ENCODE results near the gene CLCF1.

Gene CLCF1

DNA sequence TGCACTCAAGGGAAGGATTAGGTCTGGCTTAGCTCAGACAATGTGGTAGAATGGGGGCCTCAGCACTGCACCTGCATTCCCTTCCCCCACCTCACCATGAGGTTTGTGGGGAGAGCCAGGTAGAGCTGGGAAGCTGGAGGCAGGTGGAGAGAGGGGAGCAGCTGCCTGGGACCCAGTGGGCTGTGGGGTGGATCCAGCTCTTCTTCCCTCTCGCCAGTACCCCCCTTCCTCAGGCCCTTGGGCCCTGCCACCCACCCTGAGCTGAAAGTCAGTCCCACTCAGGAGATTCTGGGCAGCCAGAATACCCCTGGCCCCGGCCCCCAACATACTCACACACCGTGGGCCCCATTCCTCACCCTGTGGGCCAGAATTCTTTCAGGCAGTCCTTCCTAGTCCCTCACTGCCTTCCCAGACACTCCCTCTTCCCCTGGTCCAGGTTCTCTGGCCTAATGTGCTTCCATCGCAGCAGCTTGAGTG is 17.0 kb downstream of the CLCF1 start:
- DNase-seq = no peak

DNA sequence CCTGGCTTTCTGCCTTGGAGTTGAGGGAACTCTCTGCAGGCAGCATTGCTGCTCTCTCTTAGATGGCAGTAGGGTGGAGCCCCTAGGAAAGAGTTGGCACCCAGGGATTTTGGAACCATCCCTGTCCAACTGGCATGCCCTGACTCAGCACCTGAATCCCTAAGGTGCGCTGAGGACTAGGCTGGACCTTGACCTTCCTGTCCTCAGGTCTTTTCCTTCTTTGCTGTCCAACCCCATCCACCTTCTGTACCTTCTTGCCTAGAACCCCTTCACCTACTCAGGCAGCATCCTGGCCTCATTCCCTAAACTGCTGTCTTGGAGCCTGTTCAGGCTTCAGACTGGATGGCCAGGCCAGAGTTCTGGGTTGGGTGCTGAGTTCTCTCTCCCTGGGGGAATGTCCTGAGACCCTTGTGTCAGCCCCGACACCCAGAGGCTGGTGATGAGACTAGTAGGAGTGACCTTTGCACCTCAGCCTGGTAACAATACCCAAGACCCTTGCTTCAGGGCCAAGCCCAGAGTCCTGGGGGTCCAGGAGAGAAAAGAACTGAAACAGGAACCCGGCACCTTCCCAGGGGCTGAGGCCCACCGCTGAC is 17.5 kb downstream of the CLCF1 start:
- DNase-seq = no peak

DNA sequence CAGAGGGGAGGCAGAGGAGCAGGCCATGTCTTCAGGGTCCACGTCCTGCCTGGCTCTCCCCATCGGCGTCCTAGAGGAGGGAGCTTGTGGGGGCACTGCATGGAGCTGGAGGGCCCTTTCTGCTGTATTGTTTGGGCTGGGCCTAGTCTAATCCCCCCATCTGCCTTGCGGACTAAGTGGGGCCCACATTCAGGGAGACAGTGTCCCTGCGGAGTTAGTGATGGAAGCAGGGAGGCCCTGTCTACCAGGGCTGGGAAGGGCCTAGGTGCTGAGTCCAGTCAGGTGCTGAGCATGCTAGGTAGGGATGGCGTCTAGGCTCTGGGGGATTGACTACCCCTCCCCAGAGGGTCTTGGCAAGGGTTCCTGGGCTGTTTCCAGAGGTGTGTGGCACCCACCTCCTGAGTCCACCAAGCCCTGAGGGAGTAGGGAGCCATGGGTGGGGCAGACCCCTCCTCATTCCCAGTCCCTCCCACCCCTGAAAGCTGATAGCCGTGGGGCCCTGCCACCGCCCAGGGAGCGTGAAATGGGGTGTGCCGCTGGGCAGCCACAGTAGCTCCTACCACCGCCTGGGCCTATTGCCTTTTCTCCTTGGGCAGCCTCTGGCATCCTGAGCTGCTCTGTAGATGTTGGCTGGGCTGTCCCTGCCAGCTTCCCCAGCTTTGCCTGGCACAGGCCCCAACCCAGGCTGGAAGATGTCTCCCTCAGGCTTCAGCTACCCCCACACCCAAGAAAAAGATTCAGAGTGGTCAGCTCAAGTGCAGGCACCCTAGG is 18.2 kb downstream of the CLCF1 start:
- no peak for DNase-seq

DNA sequence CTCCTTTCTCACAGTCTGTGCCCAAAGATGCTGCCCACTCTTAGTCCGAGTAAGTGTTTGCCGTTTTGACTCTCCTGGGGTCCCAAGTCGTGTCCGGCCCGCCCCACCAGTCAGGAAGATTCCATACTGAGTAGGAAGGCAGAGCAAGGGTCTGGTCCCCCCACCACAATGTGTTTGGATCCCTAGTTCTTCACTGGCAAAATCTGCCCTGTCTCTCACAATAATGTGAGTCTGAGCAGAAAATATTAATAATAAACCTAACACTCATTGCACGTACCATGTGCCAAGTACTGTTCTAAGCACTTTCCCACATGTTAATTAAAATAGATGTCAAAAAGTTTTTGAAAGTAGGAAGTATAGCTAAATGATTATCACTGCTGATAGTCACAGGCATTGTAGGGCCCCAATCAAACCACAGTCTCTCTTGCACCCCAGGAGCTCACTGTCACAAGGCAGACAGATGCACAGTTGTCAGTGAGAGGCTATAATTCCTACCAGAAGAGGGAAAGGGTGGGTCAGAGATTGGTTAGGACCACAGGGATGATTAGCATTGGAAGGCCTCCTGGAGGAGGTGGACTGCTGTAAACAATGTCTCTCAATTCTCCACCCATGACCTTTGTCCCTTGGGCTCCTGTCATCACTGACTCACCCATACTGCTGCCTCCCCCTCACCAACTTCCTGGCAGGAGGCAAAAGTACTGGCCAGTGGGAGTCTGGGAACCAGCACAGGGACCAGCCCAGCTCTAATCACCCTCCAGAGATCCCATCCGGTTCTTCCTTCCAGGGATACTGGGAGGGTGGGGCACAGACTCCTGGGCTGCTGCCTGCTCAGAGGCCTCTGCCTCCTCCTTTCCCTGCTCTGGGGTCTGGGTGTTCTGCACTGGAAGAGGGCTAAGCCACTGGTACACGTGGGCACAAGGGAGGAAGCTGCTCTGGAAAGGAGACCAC is 19.0 kb downstream of the CLCF1 start:
- DNase-seq = no peak

DNA sequence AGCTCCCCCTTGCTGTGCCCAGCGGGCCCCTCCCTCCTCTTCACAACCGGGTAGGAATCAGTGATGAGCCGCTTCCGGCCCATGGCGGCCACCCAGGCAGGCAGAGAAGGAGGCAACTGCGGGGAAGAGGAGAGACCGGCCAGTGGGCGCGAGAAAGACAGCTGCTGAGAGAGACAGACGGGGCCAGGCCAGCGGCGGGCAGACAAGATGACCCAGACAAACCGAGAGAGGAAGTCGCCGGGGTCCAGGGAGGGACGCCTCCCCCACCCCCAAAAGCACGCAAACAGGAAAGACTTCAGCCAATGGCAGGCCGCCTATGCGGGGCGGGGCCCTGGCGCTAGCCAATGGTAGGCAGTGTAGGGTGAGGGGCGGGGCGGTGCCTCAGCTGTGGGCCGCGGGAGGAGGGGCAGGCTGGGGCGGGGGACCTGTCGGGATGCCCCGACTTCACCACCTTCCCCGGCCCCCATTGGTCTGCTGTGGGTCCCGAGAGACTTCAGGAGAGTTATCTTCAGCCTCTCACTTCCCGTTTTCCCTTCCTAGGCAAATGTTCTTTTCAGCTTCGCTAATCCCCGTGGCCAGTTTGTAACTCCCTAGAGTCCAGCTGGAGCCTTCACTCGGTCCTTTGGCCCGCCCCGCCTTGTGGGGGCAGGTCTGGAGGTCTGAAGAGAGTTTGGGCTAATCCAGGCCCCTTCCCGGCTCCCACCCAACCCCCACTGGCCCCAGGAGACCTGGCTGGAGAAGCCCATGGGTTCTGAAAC is 19.9 kb downstream of the CLCF1 start, which contains the start of gene POLD4:
Gene POLD4, minus strand, starts transcription at position 230 of the 758 bp plus-strand sequence. Its CDS starts 147 bp downstream, at position 83.
- DNase-seq = peak; percentile 93

DNA sequence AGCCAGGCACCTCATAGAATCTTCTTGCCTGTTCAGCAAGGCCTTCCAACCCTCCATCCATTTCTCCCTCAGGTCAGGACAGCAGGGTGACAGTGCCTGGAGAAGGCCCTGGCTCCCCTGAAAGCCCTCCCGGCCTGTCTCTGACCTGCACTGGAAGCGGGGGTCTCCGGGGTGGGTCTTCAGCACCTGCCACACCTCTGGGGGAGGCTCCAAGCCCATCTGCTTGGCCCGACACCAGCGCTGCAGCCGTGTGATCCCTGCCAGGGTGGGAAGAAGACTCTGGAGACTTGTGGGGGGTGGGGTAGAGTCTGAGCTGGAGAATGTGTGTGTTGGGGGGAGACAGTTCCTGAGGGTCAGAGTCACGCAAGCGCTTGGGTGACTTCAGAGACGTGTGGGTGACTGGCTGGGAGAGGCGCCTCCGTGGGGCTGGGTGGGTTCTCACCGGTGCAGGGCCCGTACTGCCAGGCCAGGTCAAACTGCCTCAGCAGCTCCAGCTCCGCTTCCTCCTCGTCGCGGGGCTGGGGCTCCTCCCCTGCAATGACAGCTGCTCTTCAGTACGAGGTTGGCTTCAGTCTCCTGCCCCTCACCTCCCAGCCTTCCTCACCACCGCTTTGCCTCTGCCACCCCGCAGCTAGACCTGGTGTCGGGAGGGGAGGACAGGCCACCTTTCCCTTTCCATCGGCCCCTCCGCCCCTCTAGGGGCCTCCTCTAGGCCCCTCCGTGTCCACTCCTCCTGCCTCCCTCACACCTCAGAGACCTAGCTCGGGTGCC is 20.7 kb downstream of the CLCF1 start:
- DNase-seq = no peak

DNA sequence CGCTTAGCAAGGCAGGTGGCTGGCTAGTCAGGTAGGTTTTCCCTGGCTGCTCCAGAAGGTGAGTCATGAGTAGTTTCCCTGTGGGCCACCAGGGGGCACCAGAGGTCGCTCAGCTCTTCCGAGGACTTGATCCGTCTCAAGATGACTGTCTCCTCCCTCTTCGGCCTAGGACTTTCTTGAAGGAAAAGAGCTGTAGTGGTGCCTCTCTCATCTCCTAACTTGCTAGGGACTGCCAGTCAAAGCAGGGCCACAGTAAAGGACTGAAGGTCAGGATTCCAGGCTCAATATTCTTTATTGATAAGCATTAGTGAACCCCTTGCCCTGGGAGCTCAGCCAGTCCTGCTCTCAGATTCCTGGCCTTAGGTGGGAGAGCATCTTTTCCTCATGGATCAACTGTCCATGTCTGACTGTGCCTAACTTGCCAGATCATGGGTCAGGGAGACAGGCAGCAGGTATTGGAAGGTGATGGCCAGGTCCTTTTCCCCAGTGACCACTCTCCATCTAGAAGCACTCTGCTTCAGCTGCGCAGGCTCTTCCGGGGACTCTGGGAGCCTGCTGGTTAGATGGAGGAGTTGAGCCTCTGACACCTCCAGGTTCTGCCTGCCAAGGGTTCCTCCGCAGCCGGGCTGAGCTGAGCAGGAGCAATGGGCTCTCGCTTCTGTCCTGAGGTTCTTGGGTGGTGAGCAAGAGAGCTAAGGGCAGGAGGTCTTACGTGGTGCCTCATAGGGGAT is 22.0 kb downstream of the CLCF1 start:
- DNase-seq = peak; percentile 50

DNA sequence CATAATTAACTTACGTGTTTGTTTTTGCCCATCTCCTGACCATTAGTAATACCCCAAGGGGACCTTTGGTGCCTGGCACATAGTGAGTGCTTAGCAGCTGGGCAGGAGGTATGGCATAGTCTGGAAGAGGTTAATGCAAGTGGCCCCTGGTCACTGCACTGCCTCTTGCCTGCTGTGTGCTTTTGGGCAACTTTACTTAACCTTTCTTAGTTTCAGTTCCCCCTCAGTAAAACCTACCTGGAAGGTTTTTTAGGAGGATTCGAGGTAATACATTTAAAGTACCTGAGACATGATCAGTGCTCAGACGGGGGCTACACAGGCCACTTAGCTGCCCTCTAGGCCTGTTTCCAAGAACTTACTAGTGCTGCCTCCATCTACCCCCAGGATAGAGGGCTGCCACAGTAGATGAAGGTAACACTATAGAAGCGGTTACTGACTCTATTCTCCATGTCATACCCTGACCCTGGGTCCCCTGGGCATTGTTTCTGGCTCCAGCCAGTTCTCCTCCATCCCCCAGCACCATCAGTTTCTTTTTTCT is 23.4 kb downstream of the CLCF1 start:
- DNase-seq = no peak

DNA sequence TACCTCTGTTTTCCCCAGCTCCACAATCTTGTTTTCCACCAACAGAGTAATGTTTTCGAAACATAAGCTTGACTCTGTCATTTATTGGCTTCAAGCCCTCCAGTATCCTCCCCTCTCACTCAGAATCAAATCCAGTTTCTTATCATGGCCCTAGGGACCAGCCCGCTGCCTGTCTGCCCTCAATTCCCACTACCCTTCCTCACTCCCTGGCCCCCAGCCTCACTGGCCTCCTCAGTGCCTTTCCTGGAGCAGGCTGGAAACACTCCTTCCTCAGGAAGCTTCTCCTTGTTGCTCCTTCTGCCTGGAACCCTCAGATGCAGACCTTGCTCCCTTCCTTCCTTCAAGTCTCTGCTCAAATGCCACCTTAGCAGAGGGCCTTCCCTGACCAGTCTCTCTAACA is 23.9 kb downstream of the CLCF1 start:
- DNase-seq = no peak

DNA sequence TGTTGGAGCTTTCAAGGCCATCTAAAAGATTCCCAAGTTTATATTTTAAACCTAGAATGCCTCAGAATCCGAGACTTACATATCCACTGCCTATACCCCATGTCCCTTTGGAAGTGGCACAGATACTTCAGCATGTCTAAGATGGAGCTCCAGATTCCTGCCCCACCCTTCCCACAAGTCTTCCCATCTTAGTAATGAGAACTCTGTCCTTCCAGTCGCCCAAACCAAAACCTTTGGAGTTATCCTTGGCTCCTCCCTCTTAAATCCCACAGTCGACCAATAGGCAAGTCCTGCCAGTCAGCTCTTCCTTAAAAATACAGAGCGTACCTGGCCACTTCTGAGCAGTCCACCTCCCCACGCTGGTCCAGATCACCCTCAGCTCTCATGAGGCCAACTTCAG is 24.4 kb downstream of the CLCF1 start:
- no peak for DNase-seq

DNA sequence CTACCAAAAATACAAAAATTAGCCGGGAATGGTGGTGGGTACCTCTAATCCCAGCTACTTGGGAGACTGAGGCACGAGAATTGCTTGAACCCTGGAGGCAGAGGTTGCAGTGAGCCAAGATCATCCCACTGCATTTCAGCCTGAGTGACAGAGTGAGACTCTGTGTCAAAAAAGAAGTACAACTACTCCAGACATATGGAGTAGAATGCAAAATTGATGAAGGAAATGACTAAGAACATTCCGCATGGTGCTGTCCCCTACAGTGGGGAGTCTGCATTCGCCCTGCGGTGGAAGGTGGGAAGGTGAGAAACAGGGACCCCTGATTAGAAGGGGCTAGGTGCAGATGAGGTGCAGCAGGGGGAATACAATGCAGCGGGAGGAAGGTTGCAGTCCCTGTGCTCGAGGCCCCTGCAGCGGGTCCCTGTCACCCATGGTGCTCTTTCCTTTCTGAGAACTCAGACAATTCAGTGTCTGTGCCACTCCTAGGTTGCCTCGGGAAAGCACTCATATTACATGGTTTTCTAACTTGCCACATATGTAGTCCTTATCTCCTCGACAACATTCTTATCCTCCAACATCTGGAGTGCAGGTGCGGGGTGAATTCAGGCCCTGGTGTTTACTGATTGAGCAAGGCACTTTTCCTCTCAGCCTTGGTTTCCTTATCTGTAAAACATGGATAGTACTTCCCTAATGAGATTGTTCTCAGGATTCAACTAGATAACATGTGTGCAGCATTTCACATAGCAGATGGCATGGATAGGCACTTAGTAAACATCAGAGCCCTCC is 25.2 kb downstream of the CLCF1 start:
- DNase-seq = no peak

DNA sequence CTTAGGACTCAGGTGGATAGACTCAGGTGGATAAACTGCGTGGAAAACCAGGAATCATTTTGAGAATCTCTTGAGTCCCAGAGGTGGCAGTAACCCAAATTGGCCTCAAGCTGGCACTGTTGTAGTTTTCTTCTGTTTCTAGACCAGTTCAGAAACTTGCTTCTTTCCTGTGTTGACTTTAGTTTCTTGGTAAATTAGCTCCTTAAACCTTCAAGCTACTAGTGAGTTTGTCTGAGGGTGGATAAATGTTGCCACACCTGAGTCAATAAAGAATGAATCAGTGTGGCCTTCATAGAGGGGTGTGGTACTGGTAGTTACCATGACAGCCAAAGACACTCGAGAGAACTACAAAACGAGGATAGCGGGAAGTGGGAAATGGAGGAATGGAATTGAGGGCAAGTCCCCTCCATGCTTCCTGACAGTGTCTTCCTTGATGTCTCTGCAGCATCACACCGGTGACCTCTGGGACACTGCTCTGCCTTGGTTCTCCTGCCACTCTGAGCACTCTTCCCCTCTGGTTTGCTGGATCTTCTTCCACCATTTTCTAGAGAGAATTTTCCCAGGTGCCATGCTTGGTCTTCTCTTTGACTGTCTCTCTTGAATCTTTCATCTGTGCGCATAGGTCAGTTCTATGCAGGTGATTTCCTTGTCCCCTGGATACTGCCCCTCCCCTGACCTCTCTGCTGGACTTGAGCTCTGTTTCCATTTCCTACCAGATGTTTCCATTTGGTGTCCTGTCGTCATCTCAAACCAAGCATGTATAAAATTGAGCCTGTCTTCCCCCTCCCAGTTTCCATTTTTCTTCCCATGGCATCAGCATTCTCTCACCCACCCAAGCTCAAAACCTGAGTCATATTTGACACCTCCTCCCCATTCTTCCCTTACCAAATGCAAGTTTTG is 27.2 kb downstream of the CLCF1 start:
- DNase-seq = no peak

DNA sequence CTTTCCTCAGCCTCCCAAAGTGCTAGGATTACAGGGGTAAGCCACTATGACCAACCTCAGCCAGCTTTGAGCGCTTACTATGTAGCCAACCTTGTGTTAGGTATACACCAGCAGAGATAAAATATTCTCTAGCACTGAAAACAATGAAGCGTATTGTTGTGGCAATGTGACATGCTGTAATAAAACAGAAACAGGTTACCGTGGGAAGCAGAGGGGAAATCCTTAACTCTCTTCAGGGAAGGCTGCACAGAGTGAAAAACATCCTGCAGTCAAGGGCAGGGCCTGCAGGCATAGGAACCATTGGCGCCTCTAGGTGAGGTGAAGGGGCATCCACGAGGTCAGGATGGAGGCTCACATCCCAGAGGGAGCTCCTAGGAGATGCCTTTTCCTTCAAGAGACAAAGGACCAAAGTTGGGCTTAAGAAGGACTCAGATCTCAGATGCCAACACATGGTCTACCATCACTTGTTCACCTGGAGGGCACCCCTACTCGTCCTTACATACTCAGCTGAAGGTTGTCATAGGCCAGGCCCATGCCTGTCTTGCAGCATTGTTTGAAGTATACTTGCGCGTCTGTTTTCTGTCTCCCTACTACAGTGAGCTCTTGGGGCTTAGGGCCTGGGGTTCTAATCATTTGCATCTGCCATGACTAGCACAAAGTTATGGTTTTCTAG is 28.0 kb downstream of the CLCF1 start:
- no peak for DNase-seq

DNA sequence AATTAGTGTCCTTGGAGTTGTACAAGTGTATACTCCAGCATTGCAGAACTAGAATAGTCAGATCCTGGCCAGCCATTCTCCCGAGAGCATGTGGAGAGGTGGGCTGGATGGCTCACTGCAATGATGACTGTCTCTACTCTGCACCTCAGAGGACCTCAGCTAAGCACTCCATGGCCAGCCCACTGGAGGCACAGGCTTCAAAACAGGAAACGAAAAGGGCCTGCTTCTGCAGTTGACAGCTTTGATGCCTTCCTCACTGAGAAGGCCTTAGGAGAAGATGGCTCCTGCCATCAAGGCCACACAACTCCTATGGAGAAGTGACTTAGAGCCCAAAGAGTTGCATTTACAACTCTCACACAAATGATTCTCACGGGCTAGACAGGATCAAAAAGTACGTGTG is 29.1 kb downstream of the CLCF1 start:
- DNase-seq = no peak

DNA sequence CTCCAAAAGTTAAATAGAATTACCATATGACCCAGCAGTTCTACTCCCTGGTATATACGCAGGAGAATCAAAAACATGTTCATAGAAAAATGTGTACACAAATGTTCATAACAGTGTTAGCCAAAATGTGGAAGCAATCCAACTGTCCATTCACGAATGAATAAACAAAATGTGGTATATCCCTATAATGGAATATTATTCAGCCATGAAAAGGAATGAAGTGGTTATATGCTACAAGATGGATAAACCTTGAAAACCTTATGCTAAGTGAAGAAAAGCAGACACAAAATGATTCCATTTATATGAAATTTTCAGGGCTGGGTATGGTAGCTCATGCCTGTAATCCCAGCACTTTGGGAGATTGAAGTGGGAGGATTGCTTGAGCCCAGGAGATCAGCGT is 36.1 kb downstream of the CLCF1 start:
- DNase-seq = no peak

DNA sequence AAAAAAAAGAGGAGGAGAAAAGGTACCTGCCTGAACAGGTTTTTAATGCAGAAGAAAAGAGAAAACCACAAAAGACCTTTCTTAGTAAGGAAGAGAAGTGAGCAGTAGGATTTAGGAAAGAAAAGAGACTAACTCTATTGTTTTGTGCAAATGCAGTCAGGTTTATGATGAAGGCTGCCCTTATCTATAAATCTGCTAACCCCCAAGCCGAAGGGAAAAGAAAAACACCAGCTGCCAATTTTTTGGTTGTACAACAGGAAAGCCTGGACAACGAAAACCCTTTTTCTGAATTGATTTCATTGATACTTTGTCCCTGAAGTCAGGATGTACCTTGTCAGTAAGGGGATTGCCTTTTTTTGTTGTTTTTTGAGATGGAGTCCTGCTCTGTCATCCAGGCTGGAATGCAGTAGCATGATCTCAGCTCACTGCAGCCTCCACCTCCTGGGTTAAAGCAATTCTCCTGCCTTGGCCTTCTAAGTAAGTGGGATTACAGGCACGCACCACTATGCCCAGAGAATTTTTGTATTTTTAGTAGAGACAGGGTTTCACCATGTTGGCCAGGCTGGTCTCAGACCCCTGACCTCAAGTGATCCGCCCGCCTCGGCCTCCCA is 41.2 kb downstream of the CLCF1 start:
- DNase-seq = no peak

DNA sequence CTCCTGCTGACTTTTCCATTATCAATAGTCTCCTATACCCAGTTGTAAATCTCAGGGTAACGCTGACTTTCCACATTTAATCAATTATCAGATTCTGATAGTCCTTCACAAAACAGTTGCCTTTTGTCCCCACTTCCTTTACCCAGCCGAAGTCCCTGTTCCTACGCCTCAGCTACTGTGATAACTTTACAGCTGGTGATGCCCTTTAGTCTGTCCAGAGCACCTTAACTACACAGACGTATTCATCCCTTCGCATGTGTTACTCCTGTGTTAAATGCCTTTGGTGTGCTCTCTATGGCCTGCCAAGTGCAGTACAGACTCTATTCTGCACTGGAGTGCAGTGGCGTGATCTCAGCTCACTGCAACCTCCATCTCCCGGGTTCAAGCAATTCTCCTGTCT is 49.9 kb downstream of the CLCF1 start:
- DNase-seq = no peak

DNA sequence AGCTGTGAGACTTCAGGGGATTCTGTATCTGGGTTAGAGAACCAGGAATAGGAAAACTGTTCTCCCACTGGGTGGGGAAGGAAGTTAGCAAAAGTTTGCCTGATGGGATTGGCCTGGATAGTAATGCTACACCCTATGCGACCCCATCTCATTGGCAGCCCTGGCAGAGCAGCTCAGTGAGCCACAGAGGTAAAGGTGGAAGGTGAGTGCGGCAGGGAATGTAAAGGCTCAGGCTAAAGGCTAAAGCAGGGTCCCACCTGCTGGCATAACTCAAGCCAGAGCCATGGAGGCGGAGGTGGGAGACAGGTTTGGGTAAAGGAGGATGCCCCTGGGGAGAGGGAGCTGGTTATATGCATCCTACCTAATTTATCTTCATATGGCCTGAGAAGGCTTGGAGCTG is 51.3 kb downstream of the CLCF1 start:
- DNase-seq = no peak

Measured in effector CD4-positive, alpha-beta T cell (primary cell).